ENCODE results near the gene CCND2.

GRCh38 chr12:4273273-4273651 lies 300 bp upstream of the CCND2 start:
- TF ChIP-seq CTCF (IDR thresholded peaks at IDR 0.05): no peak
- no peak for TF ChIP-seq EP300 (IDR thresholded peaks at IDR 0.05)
- no peak for TF ChIP-seq POLR2A (IDR thresholded peaks at IDR 0.05)
